K562 (cell line): ENCODE measurements around the gene HLF. TPM values are rescaled to one million over a fixed set of nuclear protein-coding genes. Genes with fewer than 3 reads are reported as not detected.

Source experiments
- ATAC-seq: fragments of 200-7000 bp; cut with Tn5 transposase; 3 replicates; pipeline ENCODE4 v1.9.1; 2020; ENCODE audit warnings: moderate library complexity
- BruUV-seq: library from RNA; stranded (reverse); fragments of 400-500 nt; replicated peaks from 2 replicates; lab custom pipeline; 2021; lab: Mats Ljungman, UMichigan
- CTCF ChIA-PET: fragments of 300-600 bp; formaldehyde crosslinking; extraction: SDS; loops from one replicate; lab custom pipeline; 2021; ENCODE audit warnings: low intra/inter-chr PET ratio; lab: Yijun Ruan, JAX
- POLR2A ChIA-PET: fragments of 300-600, 350-650 bp; sonication (Branson Sonifier 250); formaldehyde crosslinking; extraction: SDS; loops from one replicate; lab custom pipeline; 2021; ENCODE audit warnings: antibody characterized with exemption, inconsistent platforms; lab: Yijun Ruan, JAX
- DNase-seq, 4 experiments: peaks; one replicate each; pipeline versions ENCODE4 v3.0.0 to v3.0.0-alpha.2; 2011 to 2018; ENCODE audit warnings: low spot score in 3 of 4, mixed read lengths in 3 of 4; ENCODE audit errors: extremely low read depth in 1 of 4
- FAIRE-seq: peaks from 2 replicates; lab custom pipeline; 2011; peaks lifted over from hg19 to GRCh38; lab: Jason Lieb, UNC
- H2AFZ ChIP-seq: 2 replicates; pipeline ENCODE4 v1.6.0; 2011; ENCODE audit warnings: low read depth, low read length, control low read depth, inconsistent platforms
- H3K27ac ChIP-seq: fragments of 200-600 bp; 3 replicates; pipeline ENCODE4 v1.8.0; 2011; ENCODE audit warnings: low read depth, mild to moderate bottlenecking, control low read depth, inconsistent platforms, low read length, moderate library complexity, mixed read lengths; ENCODE audit errors: extremely low read depth
- H3K27me3 ChIP-seq, 2 experiments: fragments of 300-600 bp in 1 of 2; 2 replicates in 1 of 2; 3 replicates in 1 of 2; pipeline versions ENCODE4 v1.6.0 to v1.8.0; 2011; ENCODE audit warnings: inconsistent platforms in 2 of 2, low read length in 2 of 2, mild to moderate bottlenecking in 1 of 2, mixed read lengths in 1 of 2, moderate library complexity in 1 of 2; ENCODE audit not compliant: control insufficient read depth in 2 of 2, insufficient read depth in 2 of 2
- H3K36me3 ChIP-seq: fragments of 300-600 bp; 3 replicates; pipeline ENCODE4 v1.8.0; 2011; ENCODE audit warnings: mild to moderate bottlenecking, low read length, inconsistent platforms; ENCODE audit not compliant: control insufficient read depth, insufficient read depth
- H3K4me1 ChIP-seq, 2 experiments: fragments of 200-600 bp in 1 of 2; replicated peaks in 1 of 2; 2 replicates in 1 of 2; 3 replicates in 1 of 2; pipeline versions ENCODE4 v1.5.1 to v1.8.0; 2011; ENCODE audit warnings: inconsistent platforms in 2 of 2, low read length in 2 of 2, mild to moderate bottlenecking in 1 of 2, mixed read lengths in 1 of 2, moderate library complexity in 1 of 2; ENCODE audit not compliant: control insufficient read depth in 2 of 2, insufficient read depth in 2 of 2
- H3K4me2 ChIP-seq: 2 replicates; pipeline ENCODE4 v1.6.1; 2011; ENCODE audit warnings: low read length, control low read depth, inconsistent platforms, mixed read lengths; ENCODE audit not compliant: insufficient read depth
- H3K4me3 ChIP-seq: fragments of 200-600 bp; sonication (generic), shearing (Covaris generic); 2 replicates; pipeline ENCODE4 v1.5.1; 2016; ENCODE audit warnings: control low read depth, inconsistent platforms
- H3K79me2 ChIP-seq: fragments of 200-600 bp; 3 replicates; pipeline ENCODE4 v1.8.0; 2011; ENCODE audit warnings: low read length, inconsistent platforms; ENCODE audit not compliant: control insufficient read depth, insufficient read depth
- H3K9ac ChIP-seq, 2 experiments: 2 replicates each; pipeline versions ENCODE4 v1.6.0 to v1.6.1; 2011; ENCODE audit warnings: low read depth in 2 of 2, low read length in 2 of 2, control low read depth in 1 of 2, inconsistent platforms in 1 of 2, mild to moderate bottlenecking in 1 of 2, mixed read lengths in 1 of 2; ENCODE audit not compliant: insufficient read depth in 1 of 2
- H3K9me1 ChIP-seq: one replicate; pipeline ENCODE4 v1.6.0; 2011; ENCODE audit warnings: inconsistent platforms, mild to moderate bottlenecking, low read length, moderate library complexity; ENCODE audit not compliant: control insufficient read depth, insufficient read depth
- H3K9me3 ChIP-seq: replicated peaks from 2 replicates; pipeline ENCODE4 v1.5.1; 2011; ENCODE audit warnings: low read depth, low read length, inconsistent platforms; ENCODE audit not compliant: control insufficient read depth, insufficient read depth
- H4K20me1 ChIP-seq: replicated peaks from 2 replicates; pipeline ENCODE4 v1.6.1; 2011; ENCODE audit warnings: low read length, inconsistent platforms, mixed read lengths; ENCODE audit not compliant: control insufficient read depth, insufficient read depth
- CEBPB ChIP-seq: fragments of 450-650 bp; IDR thresholded peaks from 2 replicates; pipeline ENCODE4 v1.6.1; 2016; ENCODE audit warnings: missing genetic modification characterization, missing compliant biosample characterization
- HSF4 ChIP-seq: fragments of 250-450 bp; sonication (Bioruptor Pico); IDR thresholded peaks from 2 replicates; pipeline ENCODE4 v2.1.2; 2022; ENCODE audit warnings: mild to moderate bottlenecking, moderate library complexity, borderline replicate concordance
- ILK ChIP-seq: fragments of 450-650 bp; IDR thresholded peaks from 2 replicates; pipeline ENCODE4 v1.6.1; 2016; ENCODE audit warnings: missing genetic modification characterization, low read depth, mild to moderate bottlenecking, missing compliant biosample characterization, moderate library complexity, borderline replicate concordance
- LCOR ChIP-seq: sonication (generic); formaldehyde crosslinking; IDR thresholded peaks from 2 replicates; pipeline ENCODE4 v1.8.0; 2022; ENCODE audit warnings: mild to moderate bottlenecking, missing genetic modification reagents
- PHF8 ChIP-seq: fragments of 200-600 bp; sonication (generic); IDR thresholded peaks from 2 replicates; pipeline ENCODE4 v1.6.1; 2012; ENCODE audit warnings: mixed run types, mild to moderate bottlenecking, inconsistent platforms, low read length, moderate library complexity, borderline replicate concordance
- PPARD ChIP-seq: fragments of 250-450 bp; sonication (Bioruptor Pico); IDR thresholded peaks from 2 replicates; pipeline ENCODE4 v1.8.0; 2022; ENCODE audit warnings: inconsistent platforms, mild to moderate bottlenecking, moderate library complexity
- RHOXF2B ChIP-seq: fragments of 250-450 bp; sonication (Bioruptor Pico); conservative IDR thresholded peaks from 2 replicates; pipeline ENCODE4 v1.5.1; 2021
- SPI1 ChIP-seq: IDR thresholded peaks from 2 replicates; pipeline ENCODE4 v1.6.1; 2011; ENCODE audit warnings: low read depth, low read length, control low read depth, borderline replicate concordance
- TRIM25 ChIP-seq: fragments of 450-650 bp; IDR thresholded peaks from 2 replicates; pipeline ENCODE4 v1.7.0; 2016; ENCODE audit warnings: borderline replicate concordance
- VEZF1 ChIP-seq: fragments of 200-800 bp; sonication (Bioruptor generic); IDR thresholded peaks from 2 replicates; pipeline ENCODE4 v1.6.1; 2017; ENCODE audit warnings: missing genetic modification characterization, missing compliant biosample characterization
- ZBTB17 ChIP-seq: fragments of 450-650 bp; formaldehyde crosslinking; IDR thresholded peaks from 2 replicates; pipeline ENCODE4 v1.4.0; 2020; ENCODE audit warnings: mild to moderate bottlenecking
- ZNF239 ChIP-seq: fragments of 250-450 bp; sonication (Bioruptor Pico); IDR thresholded peaks from 2 replicates; pipeline ENCODE4 v1.4.0; 2020; ENCODE audit warnings: mild to moderate bottlenecking
- ZNF512 ChIP-seq: IDR thresholded peaks from 2 replicates; pipeline ENCODE4 v1.6.1; 2016; ENCODE audit warnings: missing genetic modification characterization, missing compliant biosample characterization
- ZNF551 ChIP-seq: fragments of 250-450 bp; sonication (Bioruptor Pico); IDR thresholded peaks from 2 replicates; pipeline ENCODE4 v1.5.0; 2021; ENCODE audit warnings: mild to moderate bottlenecking, moderate library complexity
- ZNF639 ChIP-seq, 2 experiments: fragments of 200-800 bp in 1 of 2; sonication (Bioruptor generic) in 1 of 2; sonication (generic) in 1 of 2; formaldehyde crosslinking in 1 of 2; IDR thresholded peaks in 1 of 2; conservative IDR thresholded peaks in 1 of 2; 2 replicates each; pipeline versions ENCODE4 v1.5.0 to v1.6.1; 2016 to 2020; ENCODE audit warnings: missing compliant biosample characterization in 1 of 2, missing genetic modification characterization in 1 of 2, missing genetic modification reagents in 1 of 2
- ZNF764 ChIP-seq: fragments of 250-450 bp; sonication (Bioruptor Pico); IDR thresholded peaks from 2 replicates; pipeline ENCODE4 v1.4.0; 2020; ENCODE audit warnings: low read depth, mild to moderate bottlenecking, moderate library complexity
- WGBS: fragments of 100-300 bp; shearing (Covaris generic); methylation state at CpG from one replicate; pipeline ENCODE4 v1.1.6; 2016; ENCODE audit warnings: low coverage, mixed read lengths; ENCODE audit not compliant: insufficient coverage; ENCODE audit errors: missing lambda C conversion rate; 5-methylcytosine and 5-hydroxymethylcytosine counted together
- in situ Hi-C: fragments of 300-500 bp; cut with MboI; formaldehyde crosslinking; loops from 4 replicates; pipeline ENCODE4 v1.15.0; 2018; ENCODE audit warnings: inconsistent platforms, mixed read lengths
- intact Hi-C: fragments of 100-400 bp; cut with micrococcal nuclease; formaldehyde crosslinking; loops from 2 replicates; pipeline ENCODE4 v1.14.2; 2022
- polyA plus RNA-seq, 8 experiments: library from polyadenylated mRNA; depleted of rRNA in 4 of 8; stranded (reverse) in 5 of 8; unstranded in 3 of 8; fragments of >200 nt; fragmentation: Nextera tagmentation in 2 of 8; fragmentation: Illumina TruSeq in 1 of 8; extraction: Ambion mirVana in 2 of 8; extraction: Trizol in 1 of 8; gene quantifications; 2 replicates each; pipeline versions ENCODE4 v1.2.1 to v1.2.3, GENCODE V29; 2011 to 2014; ENCODE audit warnings: inconsistent platforms in 1 of 8, missing spikeins in 1 of 8
- total RNA-seq, 7 experiments: library from RNA; depleted of rRNA in 6 of 7; stranded (reverse); fragments of >200 nt in 6 of 7; fragmentation: Illumina TruSeq in 2 of 7; extraction: Trizol in 2 of 7; gene quantifications; 2 replicates each; pipeline versions ENCODE4 v1.2.1 to v1.2.3, GENCODE V29; 2011 to 2021; ENCODE audit warnings: low replicate concordance in 1 of 7

The HLF gene
- total and polyA plus RNA-seq, 9 of the 15 experiments (the other 6 are each of a cell fraction or from before 2014, with no cell fraction given), result 0.03 to 0.24 (median 0.09) TPM

- Histone ChIP-seq H3K4me2 (no peak overlapping the region), H2AFZ (no peak overlapping the region), H4K20me1 (no peaks in the 10 kb centered on the region), H3K4me1 (peaks cover 6 to 13% of the 10 kb centered on the region in 2 experiments; a peak in 4 of 5 replicates), H3K4me3 (no peak overlapping the region), H3K9me1 (no peaks in the 10 kb centered on the region), H3K27ac (no peak overlapping the region), H3K9ac (no peak overlapping the region), H3K79me2 (no peaks in the 10 kb centered on the region), H3K9me3 (no peaks in the 10 kb centered on the region), H3K27me3 (no peaks in the 10 kb centered on the region; a peak in 1 of 5 replicates), H3K36me3 (no peaks in the 10 kb centered on the region)
- POLR2A ChIA-PET, result interaction anchor here (1.1 kb wide), 1 partner anchor 71 kb away, joined by 4 read pairs; no protein-coding TSS in a partner anchor
- no peak for FAIRE-seq
- no TSS peak for BruUV-seq
- in situ Hi-C loops, result no loop called here
- ATAC-seq, result no peak
- intact Hi-C loops, result loop anchor here (1.0 to 5.0 kb wide), 3 partner anchors 45 to 209 kb away; partner anchors contain the start of gene SMIM36
- no peak for DNase-seq
- CTCF ChIA-PET, result no interaction called here
- WGBS, result 46% methylated on average over 3 of the region's 3 CpGs
- TF ChIP-seq VEZF1 (CRISPR knock-in tag), result no peak
- TF ChIP-seq ZBTB17, result no peak
- TF ChIP-seq ZNF239 (CRISPR knock-in tag), result no peak
- TF ChIP-seq RHOXF2B (CRISPR knock-in tag), result no peak
- no peak for TF ChIP-seq HSF4 (CRISPR knock-in tag)
- peak in 1 of 2 experiments; percentile 6; a peak in 1 of 4 replicates for TF ChIP-seq ZNF639 (CRISPR knock-in tag; conservative IDR thresholded peaks at IDR 0.05 in 1 of 2, IDR thresholded peaks at IDR 0.05 in 1 of 2)
- TF ChIP-seq SPI1, result peak; percentile 28; the same call in 1 of the 2 replicates
- TF ChIP-seq TRIM25, result no peak
- TF ChIP-seq ZNF551, result no peak
- no peak for TF ChIP-seq PHF8
- TF ChIP-seq CEBPB (tag), result no peak
- no peak for TF ChIP-seq LCOR (CRISPR knock-in tag)
- TF ChIP-seq PPARD, result no peak
- no peak for TF ChIP-seq ZNF764
- TF ChIP-seq ILK (tag), result no peak
- TF ChIP-seq ZNF512, result no peak
Measured at GRCh38 chr17:55303008-55303493, 38.3 kb downstream of the HLF start.
